BLaER1 (cell line): ENCODE data around the gene USP49.
A peak's percentile ranks its signal among the peaks of the same experiment; 100 is the strongest.

ENCODE experiments used
- H3K27ac ChIP-seq: shearing (Covaris generic); formaldehyde crosslinking; 2 replicates; pipeline ENCODE4 v1.8.1; 2022
- H3K27me3 ChIP-seq: shearing (Covaris generic); formaldehyde crosslinking; 2 replicates; pipeline ENCODE4 v1.8.1; 2022
- H3K36me3 ChIP-seq: shearing (Covaris generic); formaldehyde crosslinking; 2 replicates; pipeline ENCODE4 v1.8.1; 2022
- H3K4me1 ChIP-seq: shearing (Covaris generic); formaldehyde crosslinking; 2 replicates; pipeline ENCODE4 v1.8.1; 2022
- H3K4me2 ChIP-seq: shearing (Covaris generic); formaldehyde crosslinking; 2 replicates; pipeline ENCODE4 v1.8.1; 2022
- H3K4me3 ChIP-seq: shearing (Covaris generic); formaldehyde crosslinking; 2 replicates; pipeline ENCODE4 v1.8.1; 2022
- H3K9ac ChIP-seq: shearing (Covaris generic); formaldehyde crosslinking; 2 replicates; pipeline ENCODE4 v1.8.1; 2022
- H3K9me3 ChIP-seq: shearing (Covaris generic); formaldehyde crosslinking; 2 replicates; pipeline ENCODE4 v1.8.1; 2022
- H4K20me1 ChIP-seq: shearing (Covaris generic); formaldehyde crosslinking; 2 replicates; pipeline ENCODE4 v1.8.1; 2022
- Cebpa-rat ChIP-seq: shearing (Covaris generic); IDR thresholded peaks from 2 replicates; pipeline ENCODE4 v1.8.1; 2022

USP49 gene

DNA sequence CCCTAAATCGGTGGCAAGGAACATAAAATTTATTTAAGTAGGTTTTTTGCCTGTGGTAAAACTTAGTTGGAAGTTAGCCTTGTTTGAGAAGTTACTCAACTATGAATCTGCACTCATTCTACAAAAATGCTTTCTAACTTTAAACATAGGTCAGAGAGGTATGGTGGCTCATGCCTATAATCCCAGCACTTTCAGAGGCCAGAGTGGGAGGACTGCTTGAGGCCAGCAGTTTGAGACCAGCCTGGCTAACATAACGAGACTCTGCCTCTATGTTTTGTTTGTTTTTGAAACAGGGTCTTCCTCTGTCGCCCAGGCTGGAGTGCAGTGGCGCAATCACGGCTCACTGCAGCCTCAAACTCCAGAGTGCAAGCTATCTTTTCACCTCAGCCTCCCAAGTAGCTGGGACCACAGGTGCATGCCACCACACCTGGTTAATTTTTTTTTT is 16.2 kb downstream of the USP49 start:
- Histone ChIP-seq H3K27me3 (no peaks in the 10 kb centered on the region), H3K4me1 (0 out of 2 replicates have a peak, but pooled peaks cover 4% of the 10 kb centered on the region), H3K9ac (no peak overlapping the region), H4K20me1 (peaks cover 57% of the 10 kb centered on the region), H3K4me2 (no peak overlapping the region), H3K4me3 (no peak overlapping the region), H3K36me3 (peaks cover 47% of the 10 kb centered on the region), H3K27ac (no peak overlapping the region), H3K9me3 (no peaks in the 10 kb centered on the region)
- no peak for TF ChIP-seq Cebpa-rat

DNA sequence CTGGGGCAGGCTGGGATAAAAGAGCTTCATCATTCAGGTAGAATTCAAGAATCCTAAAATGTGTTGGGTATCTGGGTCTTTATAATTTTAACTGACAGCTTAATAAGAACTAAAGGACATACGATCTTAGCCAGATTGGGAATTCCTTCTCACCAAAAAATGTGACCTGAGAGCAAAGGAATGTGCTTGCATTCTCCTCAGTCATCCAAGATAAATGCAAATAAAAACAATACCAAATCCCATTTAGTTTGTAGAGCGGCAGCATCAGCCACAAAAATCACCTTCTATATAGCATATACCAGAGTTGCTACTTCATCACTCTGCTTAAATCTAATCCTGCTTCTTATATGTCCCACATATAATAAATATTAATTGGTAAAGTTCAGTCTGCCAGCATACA is 16.9 kb downstream of the USP49 start:
- Histone ChIP-seq H4K20me1 (peaks cover 59% of the 10 kb centered on the region), H3K4me1 (0 out of 2 replicates have a peak, but pooled peaks cover 7% of the 10 kb centered on the region), H3K27me3 (no peaks in the 10 kb centered on the region), H3K9ac (no peak overlapping the region), H3K4me2 (no peak overlapping the region), H3K9me3 (no peaks in the 10 kb centered on the region), H3K4me3 (no peak overlapping the region), H3K36me3 (peaks cover 44% of the 10 kb centered on the region), H3K27ac (no peak overlapping the region)
- TF ChIP-seq Cebpa-rat, result no peak

DNA sequence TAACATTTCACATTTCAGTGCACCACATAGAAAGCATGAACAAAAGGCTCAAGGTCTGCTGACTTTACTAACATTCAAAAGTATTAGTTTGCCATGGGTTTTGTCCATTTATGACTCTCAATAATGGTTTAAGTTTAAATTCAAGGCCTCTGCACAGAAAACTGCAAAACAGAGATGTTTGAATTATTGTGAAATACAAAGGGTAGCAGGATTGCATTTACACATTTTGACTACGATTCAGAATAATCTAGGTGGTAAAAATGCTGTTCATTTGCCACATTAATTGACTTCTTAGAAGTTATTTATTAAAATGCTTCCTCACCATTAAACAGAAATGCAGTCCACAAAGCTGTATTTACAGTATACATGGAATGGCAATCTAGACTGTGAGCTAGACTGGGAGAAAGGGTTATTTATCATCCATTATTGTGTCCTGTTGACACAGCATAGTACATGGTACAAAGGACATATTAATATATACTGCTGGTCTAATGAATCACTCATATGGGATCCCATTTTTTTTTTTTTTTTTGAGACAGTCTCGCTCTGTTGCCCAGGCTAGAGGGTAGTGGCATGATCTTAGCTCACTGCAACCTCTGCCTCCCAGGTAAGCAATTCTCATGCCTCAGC is 18.0 kb downstream of the USP49 start:
- Histone ChIP-seq H3K4me3 (no peak overlapping the region), H3K9ac (no peak overlapping the region), H3K27ac (no peak overlapping the region), H3K9me3 (no peaks in the 10 kb centered on the region), H3K4me1 (0 out of 2 replicates have a peak, but pooled peaks cover 8% of the 10 kb centered on the region), H3K4me2 (no peak overlapping the region), H3K36me3 (peaks cover 46% of the 10 kb centered on the region), H4K20me1 (peaks cover 56% of the 10 kb centered on the region), H3K27me3 (no peaks in the 10 kb centered on the region)
- TF ChIP-seq Cebpa-rat, result no peak

DNA sequence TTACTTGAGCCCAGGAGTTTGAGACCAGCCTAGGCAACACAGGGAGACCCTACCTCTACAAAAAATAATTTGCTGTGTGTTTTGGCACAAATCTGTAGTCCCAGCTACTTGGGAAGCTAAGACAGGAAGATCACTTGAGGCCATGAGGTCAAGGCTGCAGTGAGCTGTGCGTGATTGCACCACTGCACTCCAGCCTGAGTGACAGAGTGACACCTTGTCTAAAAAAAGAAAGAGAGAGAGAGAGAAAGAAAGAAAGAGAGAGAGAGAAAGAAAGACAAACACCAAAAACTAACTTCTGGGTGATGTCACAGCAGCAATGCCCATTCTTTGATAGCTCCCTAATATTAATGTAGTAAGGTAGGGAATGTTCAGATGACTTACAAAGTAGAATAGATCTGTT is 20.4 kb downstream of the USP49 start:
- peaks cover 53% of the 10 kb centered on the region for H4K20me1 ChIP-seq
- TF ChIP-seq Cebpa-rat, result no peak
- no peaks in the 10 kb centered on the region for H3K27me3 ChIP-seq
- no peak overlapping the region for H3K4me3 ChIP-seq
- H3K36me3 ChIP-seq, result peaks cover 61% of the 10 kb centered on the region
- H3K4me1 ChIP-seq, result 0 out of 2 replicates have a peak, but pooled peaks cover 9% of the 10 kb centered on the region
- H3K4me2 ChIP-seq, result no peak overlapping the region
- H3K9me3 ChIP-seq, result no peaks in the 10 kb centered on the region
- H3K27ac ChIP-seq, result no peak overlapping the region
- H3K9ac ChIP-seq, result no peak overlapping the region

DNA sequence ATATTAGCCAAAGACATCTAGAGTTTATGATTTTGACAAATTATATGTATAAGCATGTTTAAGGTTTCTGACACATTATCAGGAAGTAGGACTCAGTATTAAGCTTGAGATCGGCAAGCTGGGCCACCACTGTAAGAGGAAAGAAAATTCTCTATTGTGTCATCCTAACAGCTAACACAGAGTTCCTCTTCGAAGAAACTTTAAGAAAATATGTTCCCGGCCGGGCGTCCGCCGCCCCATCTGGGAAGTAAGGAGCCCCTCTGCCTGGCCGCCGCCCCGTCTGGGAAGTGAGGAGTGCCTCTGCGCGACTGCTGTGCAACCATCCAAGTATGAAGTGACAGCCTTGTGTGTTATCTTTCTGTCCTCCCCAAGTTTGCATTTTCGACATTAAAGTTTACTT is 23.0 kb downstream of the USP49 start:
- Histone ChIP-seq H3K4me3 (no peak overlapping the region), H3K9ac (no peak overlapping the region), H3K4me2 (no peak overlapping the region), H3K4me1 (peaks cover 19% of the 10 kb centered on the region), H3K27ac (no peak overlapping the region), H3K9me3 (no peaks in the 10 kb centered on the region), H4K20me1 (peaks cover 29% of the 10 kb centered on the region), H3K36me3 (peaks cover 75% of the 10 kb centered on the region), H3K27me3 (no peaks in the 10 kb centered on the region)
- TF ChIP-seq Cebpa-rat, result no peak

DNA sequence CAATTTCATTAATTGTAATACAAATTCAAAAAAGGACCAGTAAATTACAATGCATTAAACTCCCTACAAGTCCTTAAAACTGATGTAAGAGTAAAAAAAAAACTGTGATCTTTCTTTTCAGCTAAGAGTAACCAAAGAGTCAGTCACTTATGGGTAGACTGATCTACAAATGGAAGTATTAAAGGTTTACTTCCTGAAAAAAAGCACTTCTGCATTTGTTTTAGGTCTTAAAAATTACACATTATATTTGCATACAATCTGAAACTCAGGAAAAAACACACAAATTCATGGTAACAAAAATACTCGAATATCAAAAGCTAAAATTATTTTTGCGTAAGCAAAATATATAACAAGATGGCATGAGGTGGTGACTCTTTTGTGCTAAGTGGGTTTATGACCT is 23.5 kb downstream of the USP49 start:
- no peak for TF ChIP-seq Cebpa-rat
- H3K36me3 ChIP-seq, result peaks cover 77% of the 10 kb centered on the region
- no peak overlapping the region for H3K4me3 ChIP-seq
- H3K9ac ChIP-seq, result no peak overlapping the region
- no peak overlapping the region for H3K27ac ChIP-seq
- H3K27me3 ChIP-seq, result no peaks in the 10 kb centered on the region
- peaks cover 19% of the 10 kb centered on the region for H3K4me1 ChIP-seq
- peaks cover 26% of the 10 kb centered on the region for H4K20me1 ChIP-seq
- H3K4me2 ChIP-seq, result no peak overlapping the region
- H3K9me3 ChIP-seq, result no peaks in the 10 kb centered on the region

DNA sequence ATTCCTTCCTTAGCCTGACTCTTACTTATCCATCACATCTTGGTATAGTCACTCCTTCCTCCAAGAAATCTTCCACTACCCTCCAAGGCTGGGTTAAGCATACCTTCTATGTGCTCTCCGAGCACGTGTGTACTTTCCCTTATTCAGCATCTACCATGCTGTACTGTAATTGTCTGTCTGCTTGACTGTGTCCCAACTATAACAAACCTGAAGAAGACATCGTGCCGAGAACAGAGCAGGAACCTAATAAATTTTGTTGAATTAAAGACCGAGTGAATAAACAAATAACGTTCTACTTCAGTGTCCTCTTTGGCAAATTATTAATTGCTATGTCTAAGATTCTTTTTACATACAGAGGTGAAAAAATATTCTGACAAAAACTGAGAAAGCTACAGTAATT is 35.8 kb downstream of the USP49 start:
- Histone ChIP-seq H3K9me3 (no peaks in the 10 kb centered on the region), H3K9ac (no peak overlapping the region), H3K4me1 (no peaks in the 10 kb centered on the region), H3K27ac (no peak overlapping the region), H4K20me1 (peaks cover 6% of the 10 kb centered on the region; the same call in 1 of the 2 replicates), H3K27me3 (no peaks in the 10 kb centered on the region), H3K4me2 (no peak overlapping the region), H3K4me3 (no peak overlapping the region), H3K36me3 (peaks cover 58% of the 10 kb centered on the region)
- no peak for TF ChIP-seq Cebpa-rat

DNA sequence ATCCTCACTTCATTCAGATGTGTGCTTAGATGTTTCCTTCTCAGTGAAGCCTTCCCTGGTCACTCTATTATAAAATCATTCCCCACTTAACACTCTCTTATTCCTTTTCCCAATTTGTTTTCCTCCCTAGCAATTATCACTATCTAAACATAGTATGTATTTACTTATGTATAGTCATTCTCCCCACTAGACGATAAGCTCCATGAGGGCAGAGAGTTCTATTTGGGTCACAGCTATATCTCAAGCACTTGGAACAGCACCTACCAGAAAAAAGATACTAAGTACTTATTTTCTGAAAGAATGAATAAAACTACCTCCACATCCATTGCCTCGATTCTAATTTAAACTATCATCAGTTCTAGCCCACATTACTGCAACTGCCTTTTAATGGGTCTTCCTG is 36.5 kb downstream of the USP49 start:
- no peak overlapping the region for H3K27ac ChIP-seq
- no peak for TF ChIP-seq Cebpa-rat
- H4K20me1 ChIP-seq, result peaks cover 6% of the 10 kb centered on the region; the same call in 1 of the 2 replicates
- H3K9ac ChIP-seq, result no peak overlapping the region
- no peaks in the 10 kb centered on the region for H3K4me1 ChIP-seq
- H3K9me3 ChIP-seq, result no peaks in the 10 kb centered on the region
- H3K4me2 ChIP-seq, result no peak overlapping the region
- no peaks in the 10 kb centered on the region for H3K27me3 ChIP-seq
- peaks cover 55% of the 10 kb centered on the region for H3K36me3 ChIP-seq
- no peak overlapping the region for H3K4me3 ChIP-seq

DNA sequence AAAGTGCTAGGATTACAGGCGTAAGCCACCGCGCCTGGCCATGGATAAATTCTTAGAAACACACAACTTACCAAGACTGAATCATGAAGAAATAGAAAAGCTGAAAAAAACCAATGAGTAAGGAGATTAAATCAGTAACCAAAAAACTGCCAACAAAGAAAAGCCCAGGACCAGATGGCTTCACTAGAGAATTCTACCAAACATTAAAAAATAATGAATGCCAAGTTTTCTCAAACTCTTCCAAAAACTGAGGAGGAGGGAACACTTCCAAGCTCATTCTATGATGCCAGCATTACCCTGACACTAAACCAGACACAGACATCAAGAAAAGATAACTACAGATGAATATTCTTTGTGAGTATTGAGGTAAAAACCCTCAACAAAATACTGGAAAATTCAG is 44.3 kb downstream of the USP49 start:
- Histone ChIP-seq H3K4me2 (no peak overlapping the region), H3K27me3 (no peaks in the 10 kb centered on the region), H3K4me3 (no peak overlapping the region), H3K4me1 (0 out of 2 replicates have a peak, but pooled peaks cover 7% of the 10 kb centered on the region), H3K27ac (no peak overlapping the region), H3K9ac (no peak overlapping the region), H3K36me3 (peaks cover 54% of the 10 kb centered on the region), H4K20me1 (no peaks in the 10 kb centered on the region), H3K9me3 (peaks cover 8% of the 10 kb centered on the region)
- no peak for TF ChIP-seq Cebpa-rat

DNA sequence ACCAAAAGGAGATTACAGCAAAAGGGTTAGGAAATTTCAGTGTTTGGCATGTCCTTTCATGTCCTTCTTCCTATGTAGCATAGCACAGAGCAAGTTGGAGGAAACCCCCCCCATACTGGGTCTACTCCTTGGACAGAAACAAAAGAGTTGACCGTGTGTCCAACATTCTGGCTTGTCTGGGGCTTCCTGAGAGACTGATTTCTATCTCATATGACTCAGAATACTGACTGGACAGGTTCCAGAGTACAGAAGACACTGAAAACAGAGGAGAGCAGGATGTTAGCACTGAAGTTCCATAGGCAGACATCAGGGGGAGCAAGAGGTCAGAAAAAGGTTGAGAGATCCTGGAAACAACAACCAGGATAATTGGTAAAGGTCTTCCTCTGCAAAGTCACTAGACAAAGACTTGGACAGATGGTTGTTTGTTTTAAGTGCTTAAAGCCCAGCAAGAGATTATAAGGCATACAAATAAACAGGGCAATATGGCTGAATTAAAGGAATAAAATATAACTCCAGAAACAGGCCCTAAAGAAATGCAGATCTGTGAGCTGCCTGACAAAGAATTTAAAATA is 48.4 kb downstream of the USP49 start:
- no peak overlapping the region for H3K9ac ChIP-seq
- no peak for TF ChIP-seq Cebpa-rat
- H3K27ac ChIP-seq, result peak overlapping the region; percentile 38
- H3K4me1 ChIP-seq, result 0 out of 2 replicates have a peak, but pooled peaks cover 7% of the 10 kb centered on the region
- H3K4me3 ChIP-seq, result no peak overlapping the region
- peaks cover 71% of the 10 kb centered on the region for H3K36me3 ChIP-seq
- H3K27me3 ChIP-seq, result no peaks in the 10 kb centered on the region
- peaks cover 8% of the 10 kb centered on the region for H3K9me3 ChIP-seq
- H4K20me1 ChIP-seq, result no peaks in the 10 kb centered on the region
- no peak overlapping the region for H3K4me2 ChIP-seq
